HG03378 (cell line): Measurements from ENCODE around the gene KIRREL3.

Experiments
- ATAC-seq: cut with Tn5 transposase; IDR thresholded peaks from one replicate; pipeline ENCODE4 v1.9.1; 2021; ENCODE audit warnings: mild to moderate bottlenecking, moderate library complexity; ENCODE audit not compliant: unreplicated experiment

The KIRREL3 gene

DNA sequence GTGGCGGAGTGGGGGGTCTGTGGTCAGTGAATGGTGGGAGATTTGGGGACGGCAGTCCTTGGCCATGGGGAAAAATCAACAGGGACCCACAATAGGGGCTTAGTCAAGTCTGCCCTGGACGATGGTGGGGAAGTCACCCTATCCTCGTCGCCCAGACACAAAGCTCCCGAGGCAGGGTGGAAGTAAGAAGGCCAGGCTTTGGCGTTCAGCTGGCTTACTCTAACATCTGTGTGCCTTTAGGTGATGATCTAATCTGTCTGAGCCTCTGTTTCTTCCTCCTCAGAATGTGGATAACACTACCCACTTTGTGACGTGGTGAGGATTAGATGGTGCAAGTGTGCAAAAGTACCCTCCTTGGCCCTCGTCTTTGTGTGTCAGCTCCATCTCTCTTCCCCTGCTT, 452.9 kb downstream of the KIRREL3 start:
- no peak for ATAC-seq

DNA sequence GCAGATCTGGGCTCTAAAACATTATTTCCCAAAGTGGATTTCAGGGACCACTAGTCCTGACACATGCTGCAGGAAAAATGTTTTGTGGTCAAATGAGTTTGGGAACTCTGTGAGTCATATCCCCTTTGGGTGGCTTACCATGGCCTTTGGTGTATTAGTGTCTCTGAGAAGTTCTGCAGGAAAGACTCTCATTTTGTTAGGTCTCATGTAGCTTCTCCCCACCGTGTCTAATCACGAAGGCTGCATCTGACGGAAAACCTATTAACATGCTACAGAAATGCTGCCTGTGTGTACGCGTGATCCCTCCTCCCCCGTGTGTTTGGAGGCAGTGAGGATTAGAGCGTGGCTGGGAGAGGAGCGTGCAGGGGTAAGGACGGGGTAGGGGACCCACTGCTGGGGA, 453.4 kb downstream of the KIRREL3 start:
- no peak for ATAC-seq

DNA sequence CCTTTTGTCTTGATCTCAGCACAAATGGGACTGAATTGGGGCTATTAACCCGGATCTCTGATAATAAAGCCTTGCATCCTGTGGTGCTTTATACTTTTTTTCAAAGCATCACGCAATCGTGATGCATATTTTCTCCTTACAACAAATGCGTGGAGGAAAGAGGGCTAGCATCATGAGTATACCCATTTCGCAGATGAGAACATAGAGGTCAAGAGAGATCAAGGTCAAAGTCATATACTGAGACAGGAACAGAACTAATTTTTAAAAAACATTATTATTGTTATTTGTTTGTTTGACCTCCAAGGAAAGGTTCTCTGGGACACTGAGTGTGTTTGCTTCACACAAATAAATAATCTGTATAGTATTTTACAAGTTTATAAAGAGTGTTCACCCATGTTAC, 453.9 kb downstream of the KIRREL3 start:
- ATAC-seq = no peak

DNA sequence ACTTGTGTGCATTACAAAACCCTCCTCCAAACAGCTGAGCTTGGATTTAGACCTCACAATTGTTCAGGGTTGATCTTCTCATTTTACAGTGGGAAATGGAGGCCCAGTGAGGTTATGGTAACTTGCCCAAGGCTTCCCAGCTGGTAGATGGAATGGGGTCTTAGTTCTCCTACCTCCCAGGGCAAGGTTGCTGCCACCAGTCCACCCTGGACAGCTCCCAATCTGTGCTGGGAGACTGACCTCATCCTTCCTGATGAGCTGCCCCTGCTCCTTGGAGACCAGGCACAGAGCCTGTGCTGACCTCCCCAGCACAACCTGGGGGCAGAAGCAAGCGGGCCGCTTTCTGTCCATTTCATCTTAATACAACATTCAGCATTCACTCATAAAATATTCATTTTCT, 454.4 kb downstream of the KIRREL3 start:
- no peak for ATAC-seq

DNA sequence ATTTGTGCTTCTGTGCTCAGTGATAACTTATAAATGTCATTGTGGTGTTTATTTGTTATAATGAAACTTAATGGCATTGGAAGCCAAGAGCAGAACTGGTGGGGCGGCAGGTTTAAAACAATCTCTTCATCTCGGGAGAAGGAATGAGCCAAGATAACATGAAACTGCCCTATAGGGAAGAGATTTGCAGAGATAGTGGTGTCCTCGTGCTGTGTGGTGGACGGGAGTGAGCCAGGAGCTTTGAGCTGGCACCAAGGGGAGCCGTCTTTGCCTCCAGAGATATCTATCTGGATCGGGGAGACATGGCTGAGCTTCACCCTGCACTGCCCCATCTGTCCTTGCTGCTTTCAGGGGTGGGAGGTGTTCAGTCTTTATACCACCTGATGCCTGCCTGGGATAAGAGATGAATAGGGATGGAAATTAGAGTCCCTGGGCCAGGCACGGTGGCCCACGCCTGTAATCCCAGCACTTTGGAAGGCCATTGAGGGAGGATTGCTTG, 455.5 kb downstream of the KIRREL3 start:
- ATAC-seq = no peak

DNA sequence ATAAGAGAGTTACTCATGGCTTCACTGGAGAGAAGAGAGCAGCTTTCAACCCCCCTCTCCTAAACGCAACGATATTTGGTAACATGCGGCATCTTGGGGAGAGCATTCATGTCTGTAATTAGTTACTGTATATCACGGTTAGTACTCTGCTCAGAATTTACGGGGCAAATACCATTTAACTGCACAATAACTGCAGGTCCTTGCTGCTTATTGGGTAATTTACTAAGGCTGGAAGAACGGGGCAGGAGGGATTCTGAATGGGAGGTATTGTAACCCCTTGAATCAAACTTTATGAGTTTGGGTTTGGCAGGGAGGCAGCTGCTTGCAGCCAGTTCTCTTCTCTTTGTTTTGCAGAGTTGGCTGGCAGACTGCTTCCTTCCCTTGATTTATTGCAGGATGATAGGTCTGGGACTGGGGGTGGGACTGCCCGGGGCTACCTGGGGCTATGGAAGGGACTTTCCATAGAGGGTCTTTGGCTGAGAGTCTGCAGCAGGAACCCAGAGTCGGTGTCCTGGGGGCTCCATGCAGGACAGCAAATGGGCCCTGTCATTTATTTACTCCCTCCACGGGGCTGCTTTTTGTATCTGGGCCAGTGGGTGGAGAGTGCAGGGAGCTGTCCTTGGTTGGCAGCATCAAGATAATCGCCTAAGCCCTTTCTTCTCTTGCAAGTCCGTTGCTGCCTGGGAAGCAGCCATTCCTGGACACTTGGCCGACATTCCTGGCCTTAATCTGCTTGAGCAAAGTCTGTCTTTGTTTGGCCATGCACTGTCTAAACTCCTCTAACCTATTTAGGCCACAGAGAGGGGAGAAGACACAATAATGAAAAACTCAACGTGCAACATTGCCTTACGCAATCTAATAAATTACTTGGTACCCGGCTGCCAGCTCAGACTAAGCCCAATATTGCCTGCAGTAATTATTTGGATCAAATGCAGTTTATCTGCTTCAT, 456.2 kb downstream of the KIRREL3 start:
- no peak for ATAC-seq

DNA sequence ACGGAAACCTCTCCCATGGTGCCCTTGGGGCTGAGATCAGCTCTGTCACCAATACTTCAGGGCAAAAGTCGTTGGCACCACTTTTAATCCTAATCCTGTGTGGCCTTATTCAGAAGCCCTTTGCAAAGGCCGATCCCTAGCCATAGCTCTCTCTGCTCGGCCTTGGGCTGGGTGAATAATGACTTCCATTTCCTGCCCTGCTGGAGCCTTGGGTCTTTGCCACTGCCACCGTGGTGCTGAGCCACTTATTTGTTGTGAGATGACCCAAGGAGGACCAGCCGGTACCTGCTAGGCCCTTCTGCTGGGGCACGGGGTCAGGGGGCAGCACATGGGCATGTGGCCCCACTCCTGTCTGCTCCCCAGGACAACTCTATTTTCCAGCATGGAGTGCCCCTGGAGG, 456.9 kb downstream of the KIRREL3 start:
- no peak for ATAC-seq

DNA sequence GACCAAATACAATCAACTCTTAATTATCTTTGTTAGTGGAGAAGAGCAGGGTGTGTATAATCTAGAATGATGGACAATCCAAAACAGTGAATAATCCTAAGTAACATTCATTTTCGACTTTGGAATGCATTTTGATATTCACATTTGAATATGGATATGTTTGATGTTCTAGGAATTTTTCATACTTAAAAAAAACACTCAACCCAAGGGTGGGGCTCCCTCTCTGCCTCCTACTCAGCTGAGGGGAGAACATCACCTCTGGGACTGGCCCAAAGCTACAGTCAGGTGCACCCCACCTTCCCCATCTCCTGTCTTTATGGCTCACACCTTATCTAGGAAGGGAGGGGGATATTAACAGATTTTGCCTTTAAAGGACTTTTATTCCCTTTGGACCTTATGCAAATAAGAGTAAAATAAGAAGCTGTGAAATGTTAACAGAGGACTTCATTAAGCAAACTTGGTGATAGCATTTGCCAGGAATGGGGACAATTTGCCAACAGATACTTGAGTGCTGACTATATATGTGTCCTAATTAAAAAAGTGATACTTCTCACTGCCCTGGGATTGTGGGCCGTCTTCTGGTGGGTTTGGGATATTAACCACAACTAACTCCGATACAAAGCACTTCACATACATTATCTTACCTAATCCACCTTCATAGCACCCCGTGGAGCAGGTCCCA, 458.1 kb downstream of the KIRREL3 start:
- no peak for ATAC-seq

DNA sequence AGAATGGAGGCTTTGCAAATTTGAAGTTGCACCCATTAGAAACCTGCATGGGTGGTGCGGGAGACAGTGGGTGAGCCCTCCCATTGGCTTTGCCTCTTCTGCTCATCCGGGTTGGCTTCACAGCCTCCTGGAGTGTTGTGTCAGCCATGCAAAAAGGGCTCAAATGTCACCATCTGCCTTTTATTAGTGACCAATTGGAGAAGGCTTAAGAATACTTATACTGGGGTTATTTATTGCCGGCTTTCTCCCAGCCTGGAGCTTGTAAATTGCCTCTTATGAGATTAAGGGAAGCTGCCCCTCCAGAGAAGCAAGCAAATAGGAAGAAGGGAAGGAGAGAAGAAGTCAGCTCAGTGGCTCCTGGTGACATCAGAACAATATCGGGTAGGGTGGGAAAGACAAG, 462.5 kb downstream of the KIRREL3 start:
- ATAC-seq = no peak

DNA sequence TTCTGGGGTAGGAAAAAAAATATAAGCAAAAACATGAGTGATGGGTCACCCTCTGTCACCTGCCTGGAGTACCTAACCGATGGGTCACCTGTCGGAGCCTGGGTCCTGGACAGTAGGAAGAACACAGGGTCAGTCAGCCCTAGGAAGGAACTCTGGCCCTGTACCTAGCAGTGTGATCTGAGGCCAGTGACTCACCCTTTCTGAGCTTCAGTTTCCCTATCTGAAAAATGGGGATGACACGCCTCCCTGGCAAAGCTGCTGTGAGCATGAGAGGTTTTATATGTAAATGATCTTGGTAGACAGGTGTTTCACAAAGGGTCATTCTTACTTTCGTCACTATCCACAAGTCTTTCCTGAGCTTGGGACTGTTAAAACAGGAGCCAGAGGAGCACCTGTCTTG, 463.1 kb downstream of the KIRREL3 start:
- ATAC-seq = no peak

DNA sequence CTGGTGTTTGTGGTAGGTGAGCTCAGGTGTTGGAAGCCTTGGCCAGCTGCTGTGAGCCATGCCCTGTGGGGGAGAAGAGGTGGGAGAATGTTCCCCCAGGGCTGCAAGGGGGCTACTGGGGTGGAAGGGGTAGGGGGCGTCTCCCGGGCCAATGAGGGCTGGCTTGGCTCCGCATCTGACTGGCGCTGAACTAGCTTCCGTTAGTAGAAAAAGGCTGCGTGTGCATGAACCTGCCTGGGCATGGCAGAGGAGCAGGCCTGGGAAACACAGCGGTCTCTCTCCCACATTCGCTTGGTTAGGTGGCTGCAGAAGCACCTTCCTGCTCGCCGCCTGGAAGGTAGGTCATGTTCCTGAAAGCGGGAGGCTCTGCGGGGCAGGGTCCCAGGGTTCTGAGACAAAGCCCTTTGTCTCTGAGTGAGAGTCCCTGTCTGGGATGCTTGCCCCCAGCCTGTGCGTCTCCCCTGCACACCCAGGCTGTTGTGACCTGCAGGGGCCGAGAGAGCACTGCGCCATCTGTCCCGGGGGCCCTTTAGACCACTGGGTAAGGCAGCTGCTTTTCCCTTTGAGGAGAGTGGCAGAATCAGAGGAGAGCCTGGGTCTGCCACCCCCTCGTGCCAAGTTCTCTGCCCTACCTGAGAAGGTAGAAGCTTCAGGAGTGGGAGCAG, 466.3 kb downstream of the KIRREL3 start:
- ATAC-seq = no peak

DNA sequence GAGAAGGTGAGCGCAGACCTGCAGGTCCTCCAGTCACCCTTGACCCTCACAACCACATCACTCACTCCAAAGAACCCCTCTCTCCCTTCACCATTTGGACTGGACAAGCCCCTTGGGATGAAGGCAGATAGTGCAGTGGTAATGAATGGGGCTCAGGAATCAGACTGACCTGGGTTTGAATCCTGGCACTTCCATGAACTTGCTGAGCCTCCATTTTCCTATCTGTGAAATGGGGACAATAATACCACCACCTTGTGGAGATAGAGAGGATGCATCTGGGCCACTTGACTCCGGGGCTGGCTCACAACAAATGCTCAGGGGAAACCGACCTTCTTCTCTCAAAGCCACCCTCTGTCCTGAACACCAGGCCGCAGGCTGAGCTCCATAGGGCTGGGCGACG, 467.0 kb downstream of the KIRREL3 start:
- no peak for ATAC-seq

DNA sequence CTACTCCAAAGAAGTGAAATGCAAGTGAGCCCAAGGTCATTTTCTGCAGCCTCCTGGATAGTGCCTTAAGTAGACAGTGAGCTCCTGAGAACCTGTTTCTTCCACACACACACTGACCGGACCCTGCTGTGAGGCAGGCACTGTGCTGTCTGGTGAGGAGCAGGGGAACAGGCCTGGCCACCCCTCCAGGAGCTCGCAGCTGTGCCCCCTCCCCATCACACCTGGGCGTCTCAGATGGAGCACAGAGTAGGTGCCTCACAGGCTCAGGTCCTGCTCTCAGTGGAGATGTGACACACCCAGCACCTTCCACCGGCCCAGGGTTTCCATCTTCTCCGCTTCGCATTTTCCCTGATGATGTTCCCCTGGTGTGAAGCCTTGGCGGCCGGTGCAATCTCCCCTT, 470.2 kb downstream of the KIRREL3 start:
- ATAC-seq = no peak

DNA sequence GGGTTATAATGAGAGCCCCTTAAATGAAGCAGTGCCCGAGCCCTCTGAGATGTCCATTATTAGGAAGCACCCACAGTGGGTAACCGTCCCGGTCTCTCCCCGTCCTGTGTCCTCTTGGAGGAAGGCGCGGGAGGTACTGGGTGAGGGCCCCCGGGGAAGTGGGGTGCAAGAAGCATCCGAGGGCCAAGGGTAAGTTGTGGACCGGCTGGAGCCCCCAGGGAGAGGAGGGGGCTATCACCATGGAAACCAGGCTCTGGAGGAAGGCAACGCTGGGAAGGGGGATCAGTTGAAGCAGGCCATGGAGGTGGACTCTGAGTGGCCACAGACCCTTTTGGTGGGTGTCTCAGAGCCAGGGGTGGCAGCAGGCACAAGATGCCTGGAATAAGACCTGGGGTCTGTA, 471.5 kb downstream of the KIRREL3 start:
- ATAC-seq = no peak

DNA sequence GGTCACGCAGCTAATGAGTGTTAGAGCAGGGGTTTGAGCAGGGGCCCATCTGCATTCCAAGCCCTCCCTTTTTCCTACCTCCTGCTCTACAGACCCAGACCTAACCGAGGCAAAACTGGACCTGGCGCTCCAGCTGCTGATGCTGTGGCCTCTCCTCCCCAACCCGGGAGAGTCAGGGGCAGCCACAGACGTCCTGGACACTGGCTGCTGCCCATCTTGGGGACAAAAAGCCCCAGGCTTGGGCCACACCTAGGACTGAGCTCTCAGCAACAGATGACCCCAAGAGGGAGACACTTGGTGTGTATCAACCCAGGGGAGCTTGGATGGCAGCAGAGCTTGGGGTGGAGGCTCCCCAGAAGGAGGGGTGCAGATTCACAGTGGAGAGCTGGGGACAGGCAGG, 472.5 kb downstream of the KIRREL3 start:
- no peak for ATAC-seq

DNA sequence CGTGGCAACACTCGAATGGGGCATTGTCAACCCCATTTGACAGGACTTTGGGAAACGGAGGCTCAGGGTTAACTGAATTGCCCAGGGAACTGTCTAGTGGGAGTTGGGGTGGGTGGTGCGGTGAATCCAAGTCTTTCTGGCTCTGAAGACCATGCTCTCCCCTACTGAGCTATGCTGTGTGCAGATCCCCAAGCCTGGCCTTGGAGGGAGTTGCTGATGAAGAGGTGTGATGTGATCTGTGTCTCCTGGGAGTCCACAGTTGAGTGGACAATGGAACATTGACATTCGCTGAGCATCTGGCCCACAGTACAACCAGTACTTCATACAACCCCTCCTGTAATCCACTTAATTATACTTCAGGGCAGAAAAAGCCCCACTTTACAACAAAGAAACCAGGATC, 472.9 kb downstream of the KIRREL3 start:
- no peak for ATAC-seq

DNA sequence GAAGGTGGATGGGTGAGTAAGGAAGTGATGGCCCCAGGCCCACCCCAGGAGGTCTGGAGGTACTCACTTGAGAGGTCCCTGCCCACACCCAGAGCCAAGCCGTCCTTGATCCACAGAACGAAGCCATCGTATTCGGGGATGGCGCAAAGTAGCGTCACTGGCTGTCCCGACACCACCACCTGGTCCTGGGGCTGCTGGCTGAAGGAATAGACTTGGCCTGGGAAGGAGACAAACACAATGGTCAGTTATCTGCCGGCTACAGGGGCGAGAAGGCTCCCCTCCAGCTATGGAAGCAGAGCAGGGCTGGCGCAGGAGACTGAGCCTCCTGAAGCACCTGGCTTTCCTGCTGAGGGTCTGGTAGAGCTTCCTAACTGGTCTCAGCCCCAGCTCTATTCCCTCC, 474.1 kb downstream of the KIRREL3 start:
- no peak for ATAC-seq

DNA sequence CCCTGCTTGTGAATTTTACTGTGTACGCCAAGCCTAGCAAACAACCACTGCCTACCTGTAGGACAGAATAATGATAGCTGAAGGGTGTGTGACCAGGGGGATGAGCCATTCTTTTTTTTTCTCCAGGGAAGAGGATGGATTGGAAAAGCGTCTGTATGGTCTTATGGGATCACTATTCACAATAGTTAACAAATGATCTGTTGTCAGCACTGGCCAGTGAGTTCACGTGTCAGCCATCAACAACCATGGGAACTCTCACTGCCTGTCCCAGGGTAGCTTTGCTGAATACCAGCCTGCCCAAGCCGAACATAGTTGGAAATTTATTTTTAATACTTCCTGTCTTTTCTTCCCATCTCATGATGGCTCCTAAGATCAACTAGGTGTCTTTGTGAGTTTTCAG, 474.9 kb downstream of the KIRREL3 start:
- ATAC-seq = no peak

DNA sequence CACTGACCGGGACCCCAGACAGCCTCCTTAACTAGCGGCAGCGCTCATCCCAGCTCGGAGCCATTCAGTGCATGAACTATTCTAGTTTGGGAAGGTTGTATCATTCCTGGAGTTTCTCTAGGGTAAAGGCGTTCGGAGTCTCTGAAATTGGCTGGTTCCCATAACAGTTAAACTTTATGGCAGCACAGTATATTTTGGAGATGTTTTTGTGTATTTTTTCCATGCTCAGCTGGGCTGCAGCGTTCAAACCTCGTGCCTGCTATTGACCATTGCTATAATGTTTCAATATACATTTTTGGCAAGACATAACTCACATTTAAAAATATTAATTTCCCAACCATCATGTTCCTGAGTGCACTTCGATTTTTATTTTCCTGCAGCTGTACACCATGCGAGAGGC, 475.4 kb downstream of the KIRREL3 start:
- ATAC-seq = no peak

DNA sequence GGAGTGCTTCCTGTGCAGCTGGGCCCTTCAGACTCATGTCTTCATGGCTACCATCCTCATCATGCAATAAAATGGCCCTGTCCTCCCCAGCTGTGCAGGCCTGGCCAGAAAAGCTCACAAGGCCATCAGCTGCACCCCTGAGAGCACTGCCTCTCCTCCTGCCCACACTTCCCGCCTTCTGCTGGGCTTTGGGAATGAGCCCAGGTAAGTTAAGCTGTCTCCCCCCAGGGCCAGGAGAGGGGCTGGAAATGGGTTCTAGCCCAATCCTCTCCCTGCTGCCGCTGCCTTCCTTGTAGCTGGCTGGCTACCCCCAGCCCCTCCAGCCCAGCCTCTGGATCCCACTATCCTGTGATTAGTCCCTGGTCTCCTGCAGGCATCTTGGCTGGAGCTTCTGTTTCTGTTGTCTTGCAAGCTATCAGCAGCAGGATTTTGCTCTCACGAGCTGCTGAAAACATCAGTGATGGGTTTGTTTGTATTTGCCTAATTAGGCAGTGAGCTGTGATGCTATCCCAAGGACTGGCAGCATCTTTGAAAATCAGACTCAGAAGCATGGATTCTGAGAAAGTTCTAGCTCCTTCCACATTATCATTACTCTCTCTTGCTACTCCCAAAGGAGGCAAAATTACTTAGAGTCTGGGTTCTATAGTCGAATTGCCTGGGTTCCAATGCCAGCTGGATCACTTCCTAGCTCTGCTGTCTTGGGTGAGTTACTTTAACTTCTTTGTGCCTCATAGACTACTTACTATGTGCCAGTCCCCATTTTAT, 476.9 kb downstream of the KIRREL3 start:
- ATAC-seq = no peak

DNA sequence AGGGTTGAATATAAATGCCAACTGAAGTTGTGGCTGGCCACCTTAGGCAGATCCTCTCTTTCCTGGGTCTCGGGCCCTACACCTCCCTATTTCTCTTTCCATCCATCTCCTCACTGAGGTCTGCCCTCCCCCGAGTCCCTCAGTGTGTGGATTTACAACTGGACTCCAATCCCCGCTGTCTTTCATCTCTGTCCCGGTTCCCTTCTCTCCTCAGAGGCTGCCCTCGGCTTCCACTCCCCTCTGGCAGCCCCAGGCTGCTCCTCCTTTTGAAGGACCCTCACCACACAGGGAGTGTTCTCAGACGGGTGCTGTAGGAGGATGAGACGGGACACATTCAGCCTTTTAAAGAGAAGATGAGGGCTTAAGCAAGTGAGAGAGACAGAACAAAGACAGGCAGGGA, 478.0 kb downstream of the KIRREL3 start:
- ATAC-seq = no peak
